ENCODE results near the gene BRPF1. TPM values are rescaled to one million over a fixed set of nuclear protein-coding genes. Genes with fewer than 3 reads are reported as not detected.

Gene BRPF1
- total and polyA plus RNA-seq, 10 of the 15 experiments (the other 5 are each of a cell fraction or from before 2014, with no cell fraction given), result 1.2 to 25.3 (median 13.6) TPM

DNA sequence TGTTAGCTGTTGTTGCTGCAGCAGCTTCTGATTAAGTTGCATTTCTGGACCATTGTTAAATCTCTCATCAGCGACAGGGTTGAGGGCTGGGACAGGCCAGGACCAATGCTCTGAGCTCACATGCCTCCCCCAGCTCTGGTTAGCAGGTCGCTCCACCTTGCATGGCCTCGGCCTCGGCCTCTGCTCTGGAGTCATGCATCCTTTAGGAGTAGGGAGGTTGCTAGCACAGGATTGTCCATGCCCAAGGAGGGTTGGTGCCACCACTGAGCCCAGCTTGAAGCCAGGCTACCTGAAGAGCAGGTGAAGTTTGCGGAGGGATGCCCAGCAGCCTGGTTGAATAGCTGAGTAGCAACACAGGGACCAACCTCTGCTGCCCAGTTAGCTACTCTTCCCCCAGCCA, 39.1 kb upstream of the BRPF1 start:
- ATAC-seq, result no peak
- DNase-seq (ENCODE audit: low read depth, low spot score), result no peak
- ChIA-PET SMC1A (ENCODE audit: uncharacterized antibody, unreplicated experiment) (interaction anchor here (1.2 to 2.5 kb wide), 3 partner anchors 11 to 189 kb away, joined by 3 to 8 read pairs (median 5); no protein-coding TSS in a partner anchor), POLR2A (interaction anchor here (0.6 kb wide), 1 partner anchor 176 kb away, joined by 5 read pairs; no protein-coding TSS in a partner anchor), RAD21 (ENCODE audit: unreplicated experiment) (no interaction called here), CTCF (interaction anchor here (0.6 to 3.1 kb wide), 3 partner anchors 35 to 201 kb away, joined by 3 to 9 read pairs (median 3); no protein-coding TSS in a partner anchor)
- no peak for FAIRE-seq
- H3K4me1 ChIP-seq (ENCODE audit: control insufficient read depth, insufficient read depth, low read length), result peaks cover 10% of the 10 kb centered on the region
- H3K9ac ChIP-seq (ENCODE audit: control insufficient read depth, insufficient read depth, low read length), result no peak overlapping the region
- no peaks in the 10 kb centered on the region for H3K9me3 ChIP-seq (replicated peaks; ENCODE audit: control insufficient read depth, insufficient read depth, low read length)
- no TSS peak for BruUV-seq (replicated peaks)
- no peaks in the 10 kb centered on the region for H3K27me3 ChIP-seq (replicated peaks in 1 of 2; ENCODE audit: control insufficient read depth in 2 of 2, insufficient read depth in 2 of 2, low read length in 1 of 2)
- H3K4me3 ChIP-seq, result no peak overlapping the region
- in situ Hi-C loops (cut with MboI), result no loop called here
- H3K79me2 ChIP-seq (ENCODE audit: control insufficient read depth, insufficient read depth, low read length), result no peaks in the 10 kb centered on the region
- 97% methylated on average over 5 of the region's 5 CpGs for WGBS (ENCODE audit: insufficient coverage, insufficient replicate concordance, low lambda C conversion rate, missing lambda C conversion rate)
- H3K36me3 ChIP-seq (ENCODE audit: control insufficient read depth in 2 of 2, insufficient read depth in 2 of 2, low read length in 1 of 2), result peaks cover 25 to 27% of the 10 kb centered on the region in 2 experiments
- intact Hi-C loops (cut with micrococcal nuclease; ENCODE audit: unreplicated experiment), result no loop called here
- H2AFZ ChIP-seq (ENCODE audit: control insufficient read depth, low read depth, low read length), result no peak overlapping the region
- TF ChIP-seq ZNF274 (IDR thresholded peaks at IDR 0.05; ENCODE audit: insufficient read depth, insufficient read length), result no peak
- 0 out of 2 replicates have a peak, but pooled peaks have one; percentile 17 for TF ChIP-seq POLR2A (IDR thresholded peaks at IDR 0.05; ENCODE audit: low read depth, low read length)
- no peak for TF ChIP-seq SUPT20H (IDR thresholded peaks at IDR 0.05; ENCODE audit: borderline replicate concordance, control insufficient read depth, low read depth, low read length)
- TF ChIP-seq SIN3A (IDR thresholded peaks at IDR 0.05; ENCODE audit: low read depth, low read length), result no peak
- TF ChIP-seq ZNF217 (IDR thresholded peaks at IDR 0.05), result no peak
- no peak for TF ChIP-seq ASH2L (IDR thresholded peaks at IDR 0.05; ENCODE audit: borderline replicate concordance, low read depth)
- TF ChIP-seq ZSCAN29 (IDR thresholded peaks at IDR 0.05), result no peak
- H3K27ac ChIP-seq (ENCODE audit: control insufficient read depth, insufficient read depth), result no peak overlapping the region
- H3K4me2 ChIP-seq (ENCODE audit: control insufficient read depth, insufficient read depth), result no peak overlapping the region
- H4K20me1 ChIP-seq (ENCODE audit: control insufficient read depth, insufficient read depth), result peaks cover 5% of the 10 kb centered on the region; the same call in 1 of the 2 replicates

DNA sequence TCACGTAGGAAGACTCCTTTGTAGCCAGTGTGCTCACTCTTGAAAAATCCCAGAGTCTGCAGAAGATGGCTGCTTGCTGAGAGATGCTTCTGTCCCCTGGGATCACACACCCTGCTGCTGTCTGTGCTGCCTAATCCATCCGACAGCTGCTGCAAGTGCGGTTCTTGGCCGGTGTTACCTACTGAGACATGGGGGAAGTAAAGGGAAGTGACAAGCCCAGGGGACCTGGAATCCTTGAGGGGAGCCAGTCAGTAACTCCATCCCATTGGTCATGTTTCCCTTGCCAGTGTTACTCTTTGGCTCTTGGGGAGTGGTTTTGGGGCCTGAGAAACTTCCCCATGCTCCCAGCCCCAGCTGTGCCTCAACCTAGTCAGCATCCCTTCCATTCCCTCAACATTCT, 36.2 kb upstream of the BRPF1 start:
- ATAC-seq (no peak), DNase-seq (ENCODE audit: low read depth, low spot score) (no peak), FAIRE-seq (no peak)
- in situ Hi-C loops (cut with MboI), result no loop called here
- POLR2A ChIA-PET, result no interaction called here
- H3K27me3 ChIP-seq (replicated peaks in 1 of 2; ENCODE audit: control insufficient read depth in 2 of 2, insufficient read depth in 2 of 2, low read length in 1 of 2), result no peaks in the 10 kb centered on the region
- no peak overlapping the region for H3K4me2 ChIP-seq (ENCODE audit: control insufficient read depth, insufficient read depth)
- no peaks in the 10 kb centered on the region for H3K79me2 ChIP-seq (ENCODE audit: control insufficient read depth, insufficient read depth, low read length)
- no peak overlapping the region for H2AFZ ChIP-seq (ENCODE audit: control insufficient read depth, low read depth, low read length)
- H3K9ac ChIP-seq (ENCODE audit: control insufficient read depth, insufficient read depth, low read length), result no peak overlapping the region
- no peak overlapping the region for H3K4me3 ChIP-seq
- H4K20me1 ChIP-seq (ENCODE audit: control insufficient read depth, insufficient read depth), result peaks cover 2% of the 10 kb centered on the region; the same call in 1 of the 2 replicates
- CTCF ChIA-PET, result interaction anchor here (0.8 kb wide), 1 partner anchor 192 kb away, joined by 3 read pairs; no protein-coding TSS in a partner anchor
- 100% methylated on average over 4 of the region's 4 CpGs for WGBS (ENCODE audit: insufficient coverage, insufficient replicate concordance, low lambda C conversion rate, missing lambda C conversion rate)
- no TSS peak for BruUV-seq (replicated peaks)
- RAD21 ChIA-PET (ENCODE audit: unreplicated experiment), result no interaction called here
- H3K4me1 ChIP-seq (ENCODE audit: control insufficient read depth, insufficient read depth, low read length), result peaks cover 10% of the 10 kb centered on the region
- no peaks in the 10 kb centered on the region for H3K9me3 ChIP-seq (replicated peaks; ENCODE audit: control insufficient read depth, insufficient read depth, low read length)
- H3K27ac ChIP-seq (ENCODE audit: control insufficient read depth, insufficient read depth), result no peak overlapping the region
- H3K36me3 ChIP-seq (ENCODE audit: control insufficient read depth in 2 of 2, insufficient read depth in 2 of 2, low read length in 1 of 2), result peaks cover 19 to 25% of the 10 kb centered on the region in 2 experiments
- intact Hi-C loops (cut with micrococcal nuclease; ENCODE audit: unreplicated experiment), result no loop called here
- TF ChIP-seq, protein P1, sequence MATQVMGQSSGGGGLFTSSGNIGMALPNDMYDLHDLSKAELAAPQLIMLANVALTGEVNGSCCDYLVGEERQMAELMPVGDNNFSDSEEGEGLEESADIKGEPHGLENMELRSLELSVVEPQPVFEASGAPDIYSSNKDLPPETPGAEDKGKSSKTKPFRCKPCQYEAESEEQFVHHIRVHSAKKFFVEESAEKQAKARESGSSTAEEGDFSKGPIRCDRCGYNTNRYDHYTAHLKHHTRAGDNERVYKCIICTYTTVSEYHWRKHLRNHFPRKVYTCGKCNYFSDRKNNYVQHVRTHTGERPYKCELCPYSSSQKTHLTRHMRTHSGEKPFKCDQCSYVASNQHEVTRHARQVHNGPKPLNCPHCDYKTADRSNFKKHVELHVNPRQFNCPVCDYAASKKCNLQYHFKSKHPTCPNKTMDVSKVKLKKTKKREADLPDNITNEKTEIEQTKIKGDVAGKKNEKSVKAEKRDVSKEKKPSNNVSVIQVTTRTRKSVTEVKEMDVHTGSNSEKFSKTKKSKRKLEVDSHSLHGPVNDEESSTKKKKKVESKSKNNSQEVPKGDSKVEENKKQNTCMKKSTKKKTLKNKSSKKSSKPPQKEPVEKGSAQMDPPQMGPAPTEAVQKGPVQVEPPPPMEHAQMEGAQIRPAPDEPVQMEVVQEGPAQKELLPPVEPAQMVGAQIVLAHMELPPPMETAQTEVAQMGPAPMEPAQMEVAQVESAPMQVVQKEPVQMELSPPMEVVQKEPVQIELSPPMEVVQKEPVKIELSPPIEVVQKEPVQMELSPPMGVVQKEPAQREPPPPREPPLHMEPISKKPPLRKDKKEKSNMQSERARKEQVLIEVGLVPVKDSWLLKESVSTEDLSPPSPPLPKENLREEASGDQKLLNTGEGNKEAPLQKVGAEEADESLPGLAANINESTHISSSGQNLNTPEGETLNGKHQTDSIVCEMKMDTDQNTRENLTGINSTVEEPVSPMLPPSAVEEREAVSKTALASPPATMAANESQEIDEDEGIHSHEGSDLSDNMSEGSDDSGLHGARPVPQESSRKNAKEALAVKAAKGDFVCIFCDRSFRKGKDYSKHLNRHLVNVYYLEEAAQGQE (IDR thresholded peaks at IDR 0.05; ENCODE audit: low read depth, low read length), result no peak
- TF ChIP-seq PAX5 (IDR thresholded peaks at IDR 0.05; ENCODE audit: borderline replicate concordance, low read depth, low read length) (no peak), NFYB (IDR thresholded peaks at IDR 0.05; ENCODE audit: insufficient read depth, low read depth, low read length) (no peak), BCL11A (IDR thresholded peaks at IDR 0.05; ENCODE audit: low read depth, low read length) (no peak), BRCA1 (IDR thresholded peaks at IDR 0.05; ENCODE audit: low read depth, low read length) (no peak), ZNF217 (IDR thresholded peaks at IDR 0.05) (no peak)
- SMC1A ChIA-PET (ENCODE audit: uncharacterized antibody, unreplicated experiment), result interaction anchor here (0.6 kb wide), 1 partner anchor 157 kb away, joined by 3 read pairs; no protein-coding TSS in a partner anchor

Data from GM12878 (cell line).